ENCODE results near the gene SLC16A4. TPM values are rescaled to one million over a fixed set of nuclear protein-coding genes. Genes with fewer than 3 reads are reported as not detected.

Gene SLC16A4
- total RNA-seq, 3 donors from 2014 or later (not counting 1 experiment from before 2014, with no cell fraction given): 0.30 to 0.40 (median 0.34) TPM

DNA sequence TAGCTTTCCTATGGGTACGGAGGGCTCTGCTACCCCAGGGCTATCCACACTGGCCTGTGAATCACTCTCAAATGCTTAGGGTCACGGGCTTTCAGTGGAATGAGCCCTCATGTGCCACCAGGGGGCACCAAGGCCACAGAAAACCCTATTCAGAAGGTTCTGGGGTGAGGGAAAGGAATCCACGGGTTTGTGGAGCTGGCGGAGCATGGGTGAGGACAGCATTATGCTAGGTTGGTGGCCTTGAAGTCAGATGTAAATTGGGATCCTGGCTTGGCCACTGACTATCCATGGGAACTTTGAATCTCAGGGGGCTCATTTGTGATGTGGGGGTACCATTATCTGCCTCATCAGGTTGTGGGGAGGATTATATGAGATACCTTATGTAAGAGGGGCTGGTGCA, 21.8 kb upstream of the SLC16A4 start:
- Histone ChIP-seq H3K9me3 (ENCODE audit: control insufficient read depth, insufficient read depth, low read length) (no peaks in the 10 kb centered on the region), H3K27ac (ENCODE audit: low read length) (no peak overlapping the region), H3K27me3 (ENCODE audit: control insufficient read depth, insufficient read depth, low read length) (no peaks in the 10 kb centered on the region), H3K36me3 (ENCODE audit: control insufficient read depth, insufficient read depth, low read length) (no peaks in the 10 kb centered on the region), H3K4me1 (ENCODE audit: control insufficient read depth, insufficient read depth, low read length) (peaks cover 9% of the 10 kb centered on the region), H3K4me3 (ENCODE audit: low read length) (no peak overlapping the region)
- Mint-ChIP-seq H3K4me3 (no peak overlapping the region), H3K27ac (no peak overlapping the region), H3K9me3 (no peaks in the 10 kb centered on the region), H3K27me3 (ENCODE audit: low read depth in 2 of 2) (no peaks in the 10 kb centered on the region), H3K36me3 (no peaks in the 10 kb centered on the region), H3K4me1 (peaks cover 12 to 13% of the 10 kb centered on the region in 2 donors)
- intact Hi-C loops (cut with micrococcal nuclease): loop anchor here (1.0 kb wide), 1 partner anchor 48 kb away; no protein-coding TSS in a partner anchor
- peak; percentile 38 to 55 (median 54) for ATAC-seq
- DNase-seq: peak; percentile 38 to 78
- WGBS (ENCODE audit: insufficient coverage): 37% methylated on average over 4 of the region's 4 CpGs
- TF ChIP-seq, protein P1, sequence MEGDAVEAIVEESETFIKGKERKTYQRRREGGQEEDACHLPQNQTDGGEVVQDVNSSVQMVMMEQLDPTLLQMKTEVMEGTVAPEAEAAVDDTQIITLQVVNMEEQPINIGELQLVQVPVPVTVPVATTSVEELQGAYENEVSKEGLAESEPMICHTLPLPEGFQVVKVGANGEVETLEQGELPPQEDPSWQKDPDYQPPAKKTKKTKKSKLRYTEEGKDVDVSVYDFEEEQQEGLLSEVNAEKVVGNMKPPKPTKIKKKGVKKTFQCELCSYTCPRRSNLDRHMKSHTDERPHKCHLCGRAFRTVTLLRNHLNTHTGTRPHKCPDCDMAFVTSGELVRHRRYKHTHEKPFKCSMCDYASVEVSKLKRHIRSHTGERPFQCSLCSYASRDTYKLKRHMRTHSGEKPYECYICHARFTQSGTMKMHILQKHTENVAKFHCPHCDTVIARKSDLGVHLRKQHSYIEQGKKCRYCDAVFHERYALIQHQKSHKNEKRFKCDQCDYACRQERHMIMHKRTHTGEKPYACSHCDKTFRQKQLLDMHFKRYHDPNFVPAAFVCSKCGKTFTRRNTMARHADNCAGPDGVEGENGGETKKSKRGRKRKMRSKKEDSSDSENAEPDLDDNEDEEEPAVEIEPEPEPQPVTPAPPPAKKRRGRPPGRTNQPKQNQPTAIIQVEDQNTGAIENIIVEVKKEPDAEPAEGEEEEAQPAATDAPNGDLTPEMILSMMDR (IDR thresholded peaks at IDR 0.05): peak; percentile 63

GRCh38 chr1:110411173-110411735, 20.4 kb upstream of the SLC16A4 start:
- no peaks in the 10 kb centered on the region for H3K9me3 Mint-ChIP-seq
- Histone ChIP-seq H3K27ac (ENCODE audit: low read length) (no peak overlapping the region), H3K36me3 (ENCODE audit: control insufficient read depth, insufficient read depth, low read length) (no peaks in the 10 kb centered on the region), H3K4me1 (ENCODE audit: control insufficient read depth, insufficient read depth, low read length) (peaks cover 16% of the 10 kb centered on the region), H3K9me3 (ENCODE audit: control insufficient read depth, insufficient read depth, low read length) (no peaks in the 10 kb centered on the region), H3K27me3 (ENCODE audit: control insufficient read depth, insufficient read depth, low read length) (no peaks in the 10 kb centered on the region), H3K4me3 (ENCODE audit: low read length) (no peak overlapping the region)
- no peak overlapping the region for H3K27ac Mint-ChIP-seq
- no peaks in the 10 kb centered on the region for H3K36me3 Mint-ChIP-seq
- TF ChIP-seq, protein P1 (IDR thresholded peaks at IDR 0.05): no peak
- H3K4me1 Mint-ChIP-seq: peaks cover 19 to 25% of the 10 kb centered on the region in 2 donors
- no peaks in the 10 kb centered on the region for H3K27me3 Mint-ChIP-seq (ENCODE audit: low read depth in 2 of 2)
- H3K4me3 Mint-ChIP-seq: no peak overlapping the region
- intact Hi-C loops (cut with micrococcal nuclease): no loop called here
- no peak for DNase-seq
- WGBS (ENCODE audit: insufficient coverage): 93% methylated on average over 7 of the region's 7 CpGs
- ATAC-seq: no peak

- TF ChIP-seq, protein P1 (IDR thresholded peaks at IDR 0.05): no peak
- no peaks in the 10 kb centered on the region for H3K27me3 ChIP-seq (ENCODE audit: control insufficient read depth, insufficient read depth, low read length)
- Mint-ChIP-seq H3K36me3 (no peaks in the 10 kb centered on the region), H3K4me1 (peaks cover 26 to 30% of the 10 kb centered on the region in 2 donors), H3K4me3 (peak overlapping the region; percentile 73), H3K27ac (no peak overlapping the region), H3K27me3 (ENCODE audit: low read depth in 2 of 2) (no peaks in the 10 kb centered on the region), H3K9me3 (no peaks in the 10 kb centered on the region)
- peaks cover 20% of the 10 kb centered on the region for H3K4me1 ChIP-seq (ENCODE audit: control insufficient read depth, insufficient read depth, low read length)
- intact Hi-C loops (cut with micrococcal nuclease): loop anchor here (5.0 kb wide), 1 partner anchor 202 kb away; no protein-coding TSS in a partner anchor
- H3K9me3 ChIP-seq (ENCODE audit: control insufficient read depth, insufficient read depth, low read length): no peaks in the 10 kb centered on the region
- no peak overlapping the region for H3K27ac ChIP-seq (ENCODE audit: low read length)
- no peak overlapping the region for H3K4me3 ChIP-seq (ENCODE audit: low read length)
- ATAC-seq (no peak), DNase-seq (no peak)
- peaks cover 11% of the 10 kb centered on the region for H3K36me3 ChIP-seq (ENCODE audit: control insufficient read depth, insufficient read depth, low read length)
- 99% methylated on average over 6 of the region's 6 CpGs for WGBS (ENCODE audit: insufficient coverage)
These were observed 18.5 kb upstream of the SLC16A4 start for GRCh38 chr1:110409316-110409715.

DNA sequence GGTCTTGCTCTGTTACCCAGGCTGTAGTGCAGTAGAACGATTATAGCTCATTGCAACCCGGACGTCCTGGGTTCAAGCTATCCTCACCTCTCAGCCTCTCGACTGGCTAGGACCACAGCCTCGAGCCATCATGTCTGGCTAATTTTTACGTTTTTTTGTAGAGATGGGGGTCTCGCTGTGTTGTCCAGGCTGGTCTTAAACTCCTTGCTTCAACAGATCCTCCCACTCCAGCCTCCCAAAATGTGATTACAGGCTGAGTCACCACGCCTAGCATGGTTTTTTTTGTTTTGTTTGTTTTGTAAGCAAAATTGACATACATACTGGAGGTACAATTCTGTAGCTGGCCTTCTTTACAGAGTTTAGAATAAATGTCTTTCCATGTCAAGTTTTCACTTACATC, 17.7 kb upstream of the SLC16A4 start:
- H3K36me3 ChIP-seq (ENCODE audit: control insufficient read depth, insufficient read depth, low read length): peaks cover 19% of the 10 kb centered on the region
- no peaks in the 10 kb centered on the region for H3K9me3 ChIP-seq (ENCODE audit: control insufficient read depth, insufficient read depth, low read length)
- no peaks in the 10 kb centered on the region for H3K27me3 ChIP-seq (ENCODE audit: control insufficient read depth, insufficient read depth, low read length)
- peak overlapping the region; percentile 73 for H3K4me3 Mint-ChIP-seq
- intact Hi-C loops (cut with micrococcal nuclease): loop anchor here (5.0 kb wide), 1 partner anchor 201 kb away; no protein-coding TSS in a partner anchor
- H3K4me1 ChIP-seq (ENCODE audit: control insufficient read depth, insufficient read depth, low read length): peaks cover 20% of the 10 kb centered on the region
- DNase-seq: no peak
- H3K27me3 Mint-ChIP-seq (ENCODE audit: low read depth in 2 of 2): no peaks in the 10 kb centered on the region
- H3K9me3 Mint-ChIP-seq: no peaks in the 10 kb centered on the region
- peaks cover 28 to 33% of the 10 kb centered on the region in 2 donors for H3K4me1 Mint-ChIP-seq
- no peak overlapping the region for H3K27ac ChIP-seq (ENCODE audit: low read length)
- WGBS (ENCODE audit: insufficient coverage): 85% methylated on average over 7 of the region's 8 CpGs
- no peak overlapping the region for H3K4me3 ChIP-seq (ENCODE audit: low read length)
- no peak for ATAC-seq
- peak overlapping the region; percentile 98 to 100 for H3K27ac Mint-ChIP-seq
- TF ChIP-seq, protein P1 (IDR thresholded peaks at IDR 0.05): no peak
- no peaks in the 10 kb centered on the region for H3K36me3 Mint-ChIP-seq

Data from natural killer cell (primary cell).